Measurements from ENCODE around the gene BHMT.

The BHMT gene

DNA sequence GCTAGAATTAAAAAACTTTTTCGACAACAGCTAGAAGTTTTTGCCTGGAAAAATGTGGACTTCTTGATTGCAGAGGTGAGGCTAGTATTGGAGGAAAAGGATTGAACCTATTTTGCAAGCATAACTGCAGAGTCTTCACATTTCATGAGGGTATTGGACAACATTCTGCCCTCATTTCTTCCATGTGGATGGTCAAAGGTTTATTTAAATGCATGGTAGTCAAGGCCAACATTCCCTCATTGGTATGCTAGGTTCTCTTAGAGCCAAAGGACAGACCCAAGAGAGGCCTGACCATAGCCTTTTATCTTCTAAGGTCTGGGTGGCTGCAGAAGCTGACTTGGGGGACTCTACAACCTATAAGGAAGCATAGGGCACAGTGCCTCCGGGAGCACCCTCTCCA, 30.8 kb upstream of the BHMT start:
- no peak overlapping the region for H3K27ac ChIP-seq (ENCODE audit: low read depth, low read length)
- H3K4me1 ChIP-seq (ENCODE audit: control insufficient read depth in 5 of 5, insufficient read depth in 5 of 5, low read length in 5 of 5): peaks cover 0 to 15% (median 12%) of the 10 kb centered on the region in 5 donors
- no peak overlapping the region for H3K4me3 ChIP-seq (ENCODE audit: low read depth in 1 of 5, low read length in 5 of 5)
- H3K9ac ChIP-seq (ENCODE audit: low read length in 5 of 5): no peak overlapping the region
- no peaks in the 10 kb centered on the region for H3K9me3 ChIP-seq (ENCODE audit: control insufficient read depth in 5 of 5, low read length in 5 of 5)
- H3K27me3 ChIP-seq (ENCODE audit: control insufficient read depth in 5 of 5, insufficient read depth in 4 of 5, low read length in 5 of 5): no peaks in the 10 kb centered on the region
- peaks cover 3 to 38% (median 16%) of the 10 kb centered on the region in 5 donors for H3K36me3 ChIP-seq (ENCODE audit: control insufficient read depth in 5 of 5, insufficient read depth in 5 of 5, low read length in 5 of 5)

GRCh38 chr5:79081779-79082178, 29.8 kb upstream of the BHMT start:
- H3K36me3 ChIP-seq (ENCODE audit: control insufficient read depth in 5 of 5, insufficient read depth in 5 of 5, low read length in 5 of 5): peaks cover 3 to 43% (median 16%) of the 10 kb centered on the region in 5 donors
- H3K4me1 ChIP-seq (ENCODE audit: control insufficient read depth in 5 of 5, insufficient read depth in 5 of 5, low read length in 5 of 5): peaks cover 0 to 6% (median 2%) of the 10 kb centered on the region in 5 donors
- H3K27me3 ChIP-seq (ENCODE audit: control insufficient read depth in 5 of 5, insufficient read depth in 4 of 5, low read length in 5 of 5): no peaks in the 10 kb centered on the region
- H3K9ac ChIP-seq (ENCODE audit: low read length in 5 of 5): peak overlapping the region in 1 of 5 donors; percentile 22
- no peak overlapping the region for H3K4me3 ChIP-seq (ENCODE audit: low read depth in 1 of 5, low read length in 5 of 5)
- H3K27ac ChIP-seq (ENCODE audit: low read depth, low read length): no peak overlapping the region
- H3K9me3 ChIP-seq (ENCODE audit: control insufficient read depth in 5 of 5, low read length in 5 of 5): no peaks in the 10 kb centered on the region

GRCh38 chr5:79086116-79086515, 25.5 kb upstream of the BHMT start:
- no peak overlapping the region for H3K9ac ChIP-seq (ENCODE audit: low read length in 5 of 5)
- peaks cover 3 to 26% (median 10%) of the 10 kb centered on the region in 5 donors for H3K36me3 ChIP-seq (ENCODE audit: control insufficient read depth in 5 of 5, insufficient read depth in 5 of 5, low read length in 5 of 5)
- no peaks in the 10 kb centered on the region for H3K9me3 ChIP-seq (ENCODE audit: control insufficient read depth in 5 of 5, low read length in 5 of 5)
- peaks cover 0 to 5% (median 3%) of the 10 kb centered on the region in 5 donors for H3K4me1 ChIP-seq (ENCODE audit: control insufficient read depth in 5 of 5, insufficient read depth in 5 of 5, low read length in 5 of 5)
- no peaks in the 10 kb centered on the region for H3K27me3 ChIP-seq (ENCODE audit: control insufficient read depth in 5 of 5, insufficient read depth in 4 of 5, low read length in 5 of 5)
- H3K4me3 ChIP-seq (ENCODE audit: low read depth in 1 of 5, low read length in 5 of 5): no peak overlapping the region
- no peak overlapping the region for H3K27ac ChIP-seq (ENCODE audit: low read depth, low read length)

DNA sequence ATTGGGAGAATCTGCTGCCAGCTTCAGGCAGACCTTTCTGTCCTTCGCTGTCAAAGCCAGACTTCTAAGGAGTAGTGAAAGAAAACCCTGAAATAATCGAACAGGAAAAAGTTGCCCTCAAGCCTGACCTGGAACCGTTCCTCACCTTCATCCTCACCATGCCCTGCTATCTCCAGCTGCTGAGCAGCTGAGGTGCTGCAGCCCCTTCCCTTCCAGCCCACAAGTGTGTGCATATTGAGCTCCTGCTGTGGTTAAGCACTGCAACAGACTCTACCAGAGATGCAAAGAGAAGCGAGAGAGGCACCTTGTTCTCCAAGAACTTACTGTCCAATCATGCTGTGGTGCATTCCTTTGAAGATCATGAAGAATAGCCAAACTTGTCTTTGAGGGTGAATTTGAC, 23.1 kb upstream of the BHMT start:
- Histone ChIP-seq H3K4me3 (ENCODE audit: low read depth in 1 of 5, low read length in 5 of 5) (no peak overlapping the region), H3K4me1 (ENCODE audit: control insufficient read depth in 5 of 5, insufficient read depth in 5 of 5, low read length in 5 of 5) (peaks cover 0 to 7% (median 0%) of the 10 kb centered on the region in 5 donors), H3K9ac (ENCODE audit: low read length in 5 of 5) (no peak overlapping the region), H3K36me3 (ENCODE audit: control insufficient read depth in 5 of 5, insufficient read depth in 5 of 5, low read length in 5 of 5) (peaks cover 3 to 17% (median 10%) of the 10 kb centered on the region in 5 donors), H3K9me3 (ENCODE audit: control insufficient read depth in 5 of 5, low read length in 5 of 5) (no peaks in the 10 kb centered on the region), H3K27ac (ENCODE audit: low read depth, low read length) (no peak overlapping the region), H3K27me3 (ENCODE audit: control insufficient read depth in 5 of 5, insufficient read depth in 4 of 5, low read length in 5 of 5) (no peaks in the 10 kb centered on the region)

DNA sequence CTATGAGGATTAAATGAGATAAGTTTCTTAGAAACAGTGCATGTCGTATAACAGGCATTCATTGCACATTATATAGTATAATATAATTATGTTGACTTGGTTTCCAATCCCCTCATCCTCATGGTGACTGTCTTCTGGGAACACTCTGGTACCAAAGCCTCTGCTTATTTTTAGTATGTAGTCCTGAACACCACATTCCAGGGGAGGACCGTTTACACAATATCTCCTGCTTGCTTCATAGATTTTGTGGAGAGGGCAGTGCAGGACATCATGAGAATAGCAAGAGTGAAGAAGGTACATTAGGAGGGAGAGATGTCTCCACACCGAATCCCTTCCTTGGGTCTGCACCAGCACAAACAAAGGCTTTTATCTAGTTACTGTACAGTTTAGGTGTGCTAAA, 20.5 kb upstream of the BHMT start:
- Histone ChIP-seq H3K4me1 (ENCODE audit: control insufficient read depth in 5 of 5, insufficient read depth in 5 of 5, low read length in 5 of 5) (peaks cover 0 to 7% (median 0%) of the 10 kb centered on the region in 5 donors), H3K9ac (ENCODE audit: low read length in 5 of 5) (no peak overlapping the region), H3K9me3 (ENCODE audit: control insufficient read depth in 5 of 5, low read length in 5 of 5) (no peaks in the 10 kb centered on the region), H3K27ac (ENCODE audit: low read depth, low read length) (no peak overlapping the region), H3K36me3 (ENCODE audit: control insufficient read depth in 5 of 5, insufficient read depth in 5 of 5, low read length in 5 of 5) (peaks cover 3 to 6% (median 3%) of the 10 kb centered on the region in 5 donors), H3K4me3 (ENCODE audit: low read depth in 1 of 5, low read length in 5 of 5) (no peak overlapping the region), H3K27me3 (ENCODE audit: control insufficient read depth in 5 of 5, insufficient read depth in 4 of 5, low read length in 5 of 5) (no peaks in the 10 kb centered on the region)

- Histone ChIP-seq H3K4me1 (ENCODE audit: control insufficient read depth in 5 of 5, insufficient read depth in 5 of 5, low read length in 5 of 5) (peaks cover 0 to 7% (median 0%) of the 10 kb centered on the region in 5 donors), H3K9me3 (ENCODE audit: control insufficient read depth in 5 of 5, low read length in 5 of 5) (no peaks in the 10 kb centered on the region), H3K9ac (ENCODE audit: low read length in 5 of 5) (no peak overlapping the region), H3K4me3 (ENCODE audit: low read depth in 1 of 5, low read length in 5 of 5) (no peak overlapping the region), H3K27ac (ENCODE audit: low read depth, low read length) (no peak overlapping the region), H3K27me3 (ENCODE audit: control insufficient read depth in 5 of 5, insufficient read depth in 4 of 5, low read length in 5 of 5) (no peaks in the 10 kb centered on the region), H3K36me3 (ENCODE audit: control insufficient read depth in 5 of 5, insufficient read depth in 5 of 5, low read length in 5 of 5) (peaks cover 0 to 2% (median under 1%) of the 10 kb centered on the region in 5 donors)
Observed at GRCh38 chr5:79093762-79094161, 17.8 kb upstream of the BHMT start.

GRCh38 chr5:79105868-79106267, 5.7 kb upstream of the BHMT start:
- peaks cover 0 to under 1% (median 0%) of the 10 kb centered on the region in 5 donors for H3K27me3 ChIP-seq (ENCODE audit: control insufficient read depth in 5 of 5, insufficient read depth in 4 of 5, low read length in 5 of 5)

DNA sequence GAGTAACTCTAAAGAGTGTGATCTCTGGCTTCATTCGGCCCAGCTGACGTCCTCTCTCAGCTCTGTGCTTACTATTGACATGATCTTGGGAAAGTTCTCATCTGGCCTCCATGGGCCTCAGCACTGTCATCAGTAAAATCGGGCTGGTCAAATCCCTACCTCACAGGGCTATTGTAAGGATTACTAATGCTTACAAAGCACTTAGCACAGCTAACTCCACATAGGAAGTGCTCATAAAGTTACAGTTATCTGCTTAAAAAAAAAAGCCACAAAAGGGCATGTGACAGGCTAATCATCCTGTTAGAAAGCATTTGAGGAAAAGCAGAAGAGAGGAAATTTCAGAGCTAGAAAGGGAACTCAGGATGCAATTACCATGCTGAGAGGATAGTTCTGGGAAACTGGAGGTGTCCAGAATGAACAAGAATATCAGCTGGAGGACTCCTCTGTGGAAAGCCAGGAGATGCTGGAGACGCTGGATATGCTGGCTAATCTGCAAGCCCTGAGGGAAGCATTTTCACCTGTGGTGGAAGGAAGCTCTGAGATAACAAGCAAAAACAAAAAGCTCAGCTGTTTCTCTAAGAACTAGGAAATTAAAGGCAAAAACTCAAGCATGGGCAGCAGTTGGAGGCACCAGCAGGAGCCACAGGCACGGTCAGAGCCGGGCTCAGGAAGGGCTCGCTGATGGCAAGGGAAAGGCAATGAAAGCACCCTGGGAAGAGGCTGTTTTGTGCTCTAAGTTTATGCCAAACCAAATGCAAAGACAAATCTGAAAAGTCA, 4.4 kb upstream of the BHMT start:
- Histone ChIP-seq H3K36me3 (ENCODE audit: control insufficient read depth in 5 of 5, insufficient read depth in 5 of 5, low read length in 5 of 5) (no peaks in the 10 kb centered on the region), H3K9ac (ENCODE audit: low read length in 5 of 5) (no peak overlapping the region), H3K27me3 (ENCODE audit: control insufficient read depth in 5 of 5, insufficient read depth in 4 of 5, low read length in 5 of 5) (peaks cover 11 to 14% (median 12%) of the 10 kb centered on the region in 5 donors), H3K4me3 (ENCODE audit: low read depth in 1 of 5, low read length in 5 of 5) (no peak overlapping the region), H3K27ac (ENCODE audit: low read depth, low read length) (no peak overlapping the region), H3K9me3 (ENCODE audit: control insufficient read depth in 5 of 5, low read length in 5 of 5) (no peaks in the 10 kb centered on the region), H3K4me1 (ENCODE audit: control insufficient read depth in 5 of 5, insufficient read depth in 5 of 5, low read length in 5 of 5) (peaks cover 0 to 16% (median 14%) of the 10 kb centered on the region in 5 donors)

More at GRCh38 chr5:79105868-79106267, 5.7 kb upstream of the BHMT start:
- Histone ChIP-seq H3K27ac (ENCODE audit: low read depth, low read length) (no peak overlapping the region), H3K4me1 (ENCODE audit: control insufficient read depth in 5 of 5, insufficient read depth in 5 of 5, low read length in 5 of 5) (peaks cover 0 to 8% (median 7%) of the 10 kb centered on the region in 5 donors), H3K9me3 (ENCODE audit: control insufficient read depth in 5 of 5, low read length in 5 of 5) (no peaks in the 10 kb centered on the region), H3K36me3 (ENCODE audit: control insufficient read depth in 5 of 5, insufficient read depth in 5 of 5, low read length in 5 of 5) (no peaks in the 10 kb centered on the region), H3K4me3 (ENCODE audit: low read depth in 1 of 5, low read length in 5 of 5) (no peak overlapping the region), H3K9ac (ENCODE audit: low read length in 5 of 5) (no peak overlapping the region)

DNA sequence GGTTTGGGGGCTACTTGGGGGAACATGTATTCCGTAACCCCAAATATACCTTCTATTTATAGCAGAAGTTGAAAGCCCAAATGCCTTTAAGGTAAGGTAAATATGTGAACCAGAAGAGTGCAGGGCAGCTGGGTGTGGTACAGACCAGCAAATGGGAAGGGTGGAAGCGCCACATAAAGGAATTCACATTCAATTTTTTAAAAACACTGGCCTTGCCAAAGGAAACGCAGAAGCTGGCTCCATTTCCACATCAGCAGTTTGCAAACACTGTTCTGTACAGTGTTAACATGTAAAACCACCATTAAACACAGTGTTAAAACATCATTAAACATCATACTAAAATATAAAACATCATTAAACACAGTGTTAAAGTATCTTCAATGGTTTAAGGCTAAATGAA, 3.5 kb upstream of the BHMT start:
- Histone ChIP-seq H3K9ac (ENCODE audit: low read length in 5 of 5) (no peak overlapping the region), H3K4me3 (ENCODE audit: low read depth in 1 of 5, low read length in 5 of 5) (no peak overlapping the region), H3K4me1 (ENCODE audit: control insufficient read depth in 5 of 5, insufficient read depth in 5 of 5, low read length in 5 of 5) (peaks cover 0 to 18% (median 16%) of the 10 kb centered on the region in 5 donors), H3K36me3 (ENCODE audit: control insufficient read depth in 5 of 5, insufficient read depth in 5 of 5, low read length in 5 of 5) (no peaks in the 10 kb centered on the region), H3K9me3 (ENCODE audit: control insufficient read depth in 5 of 5, low read length in 5 of 5) (no peaks in the 10 kb centered on the region), H3K27ac (ENCODE audit: low read depth, low read length) (no peak overlapping the region), H3K27me3 (ENCODE audit: control insufficient read depth in 5 of 5, insufficient read depth in 4 of 5, low read length in 5 of 5) (peaks cover 14 to 23% (median 20%) of the 10 kb centered on the region in 5 donors)

GRCh38 chr5:79108792-79109191, 2.8 kb upstream of the BHMT start:
- peaks cover 14 to 24% (median 20%) of the 10 kb centered on the region in 5 donors for H3K27me3 ChIP-seq (ENCODE audit: control insufficient read depth in 5 of 5, insufficient read depth in 4 of 5, low read length in 5 of 5)
- no peaks in the 10 kb centered on the region for H3K9me3 ChIP-seq (ENCODE audit: control insufficient read depth in 5 of 5, low read length in 5 of 5)
- H3K36me3 ChIP-seq (ENCODE audit: control insufficient read depth in 5 of 5, insufficient read depth in 5 of 5, low read length in 5 of 5): no peaks in the 10 kb centered on the region
- no peak overlapping the region for H3K9ac ChIP-seq (ENCODE audit: low read length in 5 of 5)
- no peak overlapping the region for H3K27ac ChIP-seq (ENCODE audit: low read depth, low read length)
- H3K4me1 ChIP-seq (ENCODE audit: control insufficient read depth in 5 of 5, insufficient read depth in 5 of 5, low read length in 5 of 5): peaks cover 0 to 18% (median 16%) of the 10 kb centered on the region in 5 donors
- no peak overlapping the region for H3K4me3 ChIP-seq (ENCODE audit: low read depth in 1 of 5, low read length in 5 of 5)

Data from subcutaneous abdominal adipose tissue (tissue), 5 donors.